HepG2 (cell line): ENCODE data around the gene GNAT2. TPM values are rescaled to one million over a fixed set of nuclear protein-coding genes. Genes with fewer than 3 reads are reported as not detected.

ENCODE experiments used
- ARID5B ChIP-seq: IDR thresholded peaks from 2 replicates; pipeline ENCODE4 v1.4.0; 2020; ENCODE audit warnings: mild to moderate bottlenecking, missing genetic modification reagents
- CHD4 ChIP-seq: fragments of 200-600 bp; sonication (generic); IDR thresholded peaks from 2 replicates; pipeline ENCODE4 v1.7.0; 2017; ENCODE audit warnings: mild to moderate bottlenecking, low read length, borderline replicate concordance
- CREBL2 ChIP-seq: sonication (generic); formaldehyde crosslinking; IDR thresholded peaks from 2 replicates; pipeline ENCODE4 v1.8.1; 2023; ENCODE audit warnings: missing genetic modification reagents, mild to moderate bottlenecking, borderline replicate concordance
- DBP ChIP-seq: sonication (generic); formaldehyde crosslinking; IDR thresholded peaks from 2 replicates; pipeline ENCODE4 v1.4.0; 2020; ENCODE audit warnings: missing genetic modification reagents; ENCODE audit errors: not compliant biosample characterization
- GMEB2 ChIP-seq: IDR thresholded peaks from 2 replicates; pipeline ENCODE4 v1.6.1; 2016; ENCODE audit warnings: missing biosample characterization, missing genetic modification reagents, low read depth
- GTF2F1 ChIP-seq: fragments of 150-350 bp; IDR thresholded peaks from 2 replicates; pipeline ENCODE4 v1.6.1; 2014; ENCODE audit warnings: low read length
- IRF2 ChIP-seq: IDR thresholded peaks from 2 replicates; pipeline ENCODE4 v1.6.1; 2018; ENCODE audit warnings: missing genetic modification reagents, missing compliant biosample characterization
- MXD3 ChIP-seq: IDR thresholded peaks from 2 replicates; pipeline ENCODE4 v1.6.1; 2016; ENCODE audit warnings: mild to moderate bottlenecking, missing biosample characterization, missing genetic modification reagents
- PAWR ChIP-seq: sonication (generic); formaldehyde crosslinking; IDR thresholded peaks from 2 replicates; pipeline ENCODE4 v1.4.0; 2020; ENCODE audit warnings: missing genetic modification reagents, mild to moderate bottlenecking, borderline replicate concordance
- PLSCR1 ChIP-seq: sonication (generic); formaldehyde crosslinking; IDR thresholded peaks from 2 replicates; pipeline ENCODE4 v1.5.0; 2020; ENCODE audit warnings: missing genetic modification reagents, mild to moderate bottlenecking, borderline replicate concordance
- SIX4 ChIP-seq: sonication (generic); formaldehyde crosslinking; IDR thresholded peaks from 2 replicates; pipeline ENCODE4 v1.4.0; 2020; ENCODE audit warnings: missing genetic modification reagents
- TCF12 ChIP-seq, 2 experiments: fragments of 450-650 bp in 1 of 2; sonication (generic) in 1 of 2; formaldehyde crosslinking in 1 of 2; IDR thresholded peaks; 2 replicates each; pipeline versions ENCODE4 v1.6.1 to v1.8.0; 2017 to 2022; ENCODE audit warnings: antibody characterized with exemption in 1 of 2, mild to moderate bottlenecking in 1 of 2, missing genetic modification reagents in 1 of 2, moderate library complexity in 1 of 2
- ZBTB2 ChIP-seq: sonication (generic); formaldehyde crosslinking; IDR thresholded peaks from 2 replicates; pipeline ENCODE4 v1.8.0; 2022; ENCODE audit warnings: low read depth, missing genetic modification reagents
- ZNF224 ChIP-seq: sonication (generic); formaldehyde crosslinking; IDR thresholded peaks from 2 replicates; pipeline ENCODE4 v1.5.0; 2020; ENCODE audit warnings: mild to moderate bottlenecking, missing genetic modification reagents
- ZNF333 ChIP-seq: sonication (generic); formaldehyde crosslinking; IDR thresholded peaks from 2 replicates; pipeline ENCODE4 v1.4.0; 2020; ENCODE audit warnings: mild to moderate bottlenecking, missing genetic modification reagents, borderline replicate concordance
- ZNF670 ChIP-seq: sonication (generic); formaldehyde crosslinking; IDR thresholded peaks from 2 replicates; pipeline ENCODE4 v1.8.0; 2022; ENCODE audit warnings: mild to moderate bottlenecking, missing genetic modification reagents, borderline replicate concordance
- ZNF788 ChIP-seq: sonication (generic); formaldehyde crosslinking; IDR thresholded peaks from 2 replicates; pipeline ENCODE4 v1.5.0; 2020; ENCODE audit warnings: mild to moderate bottlenecking, missing genetic modification reagents, borderline replicate concordance
- ZSCAN21 ChIP-seq: sonication (generic); formaldehyde crosslinking; IDR thresholded peaks from 2 replicates; pipeline ENCODE4 v1.8.0; 2022; ENCODE audit warnings: mild to moderate bottlenecking, missing genetic modification reagents, moderate library complexity, borderline replicate concordance
- polyA plus RNA-seq, 8 experiments: library from polyadenylated mRNA; depleted of rRNA in 3 of 8; stranded (reverse) in 7 of 8; unstranded in 1 of 8; fragments of >200 nt; fragmentation: Illumina TruSeq in 4 of 8; extraction: Trizol in 4 of 8; gene quantifications; 2 replicates each; pipeline versions ENCODE4 v1.2.1 to v1.2.3, GENCODE V29; 2011 to 2016; ENCODE audit warnings: low read depth in 4 of 8, missing spikeins in 1 of 8, mixed read lengths in 1 of 8; ENCODE audit not compliant: insufficient read depth in 1 of 8
- total RNA-seq, 5 experiments: library from RNA; depleted of rRNA; stranded (reverse); fragments of >200 nt; fragmentation: Illumina TruSeq; extraction: Trizol; gene quantifications; 2 replicates each; pipeline ENCODE4 v1.2.3, GENCODE V29; 2016; ENCODE audit warnings: low read depth in 1 of 5

Gene GNAT2
- total and polyA plus RNA-seq, 2 of the 13 experiments (the other 11 are each of a cell fraction or from before 2014, with no cell fraction given): 0.08 to 0.20 TPM

- TF ChIP-seq GMEB2 (CRISPR knock-in tag) (no peak), IRF2 (CRISPR knock-in tag) (no peak), PAWR (CRISPR knock-in tag) (no peak), PLSCR1 (no peak), ZNF224 (CRISPR knock-in tag) (0 out of 2 replicates have a peak, but pooled peaks have one; percentile 40), TCF12 (IDR thresholded peaks at IDR 0.05) (no peak), TCF12 (CRISPR knock-in tag; IDR thresholded peaks at IDR 0.05) (0 out of 2 replicates have a peak, but pooled peaks have one; percentile 55), CHD4 (no peak), ZNF788 (no peak; the same call in 1 of the 2 replicates), ZSCAN21 (0 out of 2 replicates have a peak, but pooled peaks have one; percentile 64), ZNF670 (CRISPR knock-in tag) (0 out of 2 replicates have a peak, but pooled peaks have one; percentile 37), GTF2F1 (no peak), MXD3 (peak; percentile 93), ZNF333 (CRISPR knock-in tag) (no peak), ARID5B (peak; percentile 67), CREBL2 (no peak), DBP (peak; percentile 57), ZBTB2 (CRISPR knock-in tag) (no peak), SIX4 (no peak; the same call in 1 of the 2 replicates)
Measured at GRCh38 chr1:109619576-109620400, at the start of gene GNAT2, which contains the start of gene AMPD2 (continued).
